T47D (cell line): Measurements from ENCODE around the gene FGD3.

Source experiments
- DNase-seq, 2 experiments: peaks; one replicate each; pipeline versions ENCODE4 v3.0.0 to v3.0.0-alpha.2; 2011 to 2012; ENCODE audit warnings: low read depth in 1 of 2, low spot score in 1 of 2
- JUND ChIP-seq: IDR thresholded peaks from 2 replicates; pipeline ENCODE4 v1.6.1; 2012; ENCODE audit warnings: low read depth
- in situ Hi-C: cut with HindIII; loops from 2 replicates; pipeline ENCODE4 v1.10.0; 2016; ENCODE audit warnings: low sequenced_read_pairs, low pct_unique_long_range_greater_than_20kb

Gene FGD3

DNA sequence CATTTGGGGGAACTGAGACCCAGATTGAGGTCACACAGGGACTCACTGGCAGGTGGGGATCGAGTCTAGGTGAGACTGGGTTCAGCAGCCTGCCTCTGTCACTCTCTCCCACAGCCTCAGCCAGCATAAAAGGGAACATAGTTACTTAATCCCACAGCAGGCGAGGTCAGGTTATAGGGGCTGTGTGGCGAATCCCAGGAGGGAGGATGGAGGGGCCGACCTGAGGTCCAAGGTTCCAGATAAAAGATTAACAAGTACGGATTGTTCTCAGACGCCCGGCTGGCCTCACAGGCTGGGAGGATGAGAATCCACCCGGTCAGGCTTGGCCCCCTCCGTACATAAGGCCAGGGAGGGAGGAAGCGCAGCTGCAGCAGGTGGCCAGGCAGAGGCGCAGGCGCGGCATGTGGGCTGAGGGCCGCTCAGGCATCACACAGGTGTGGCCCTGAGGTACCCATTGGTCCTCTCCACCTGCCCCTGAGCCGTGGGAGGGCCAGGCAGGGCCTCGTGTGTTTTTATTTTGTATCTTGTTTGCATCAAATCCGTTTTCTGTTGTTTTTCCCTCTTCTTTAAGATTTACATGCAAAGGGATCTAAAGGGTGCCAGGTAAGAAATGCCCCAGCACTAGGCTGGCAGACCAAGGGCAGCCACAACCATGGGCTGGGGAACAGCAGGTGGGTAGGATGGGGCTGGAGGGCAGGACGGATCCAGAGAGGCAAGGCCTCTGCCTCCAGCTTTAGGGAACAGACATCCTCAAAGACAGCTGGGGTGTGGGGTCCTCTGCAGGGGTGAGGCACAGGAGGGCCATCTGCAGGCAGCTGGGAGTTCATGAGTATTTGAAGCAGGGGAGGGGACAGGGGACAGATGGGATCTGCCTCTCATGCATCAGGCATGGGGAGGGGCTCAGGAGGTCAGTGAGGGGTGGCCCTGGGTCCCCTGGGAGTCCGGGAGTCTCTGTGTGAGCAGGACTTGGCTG lies 114.8 kb downstream of the FGD3 start:
- in situ Hi-C loops = no loop called here

DNA sequence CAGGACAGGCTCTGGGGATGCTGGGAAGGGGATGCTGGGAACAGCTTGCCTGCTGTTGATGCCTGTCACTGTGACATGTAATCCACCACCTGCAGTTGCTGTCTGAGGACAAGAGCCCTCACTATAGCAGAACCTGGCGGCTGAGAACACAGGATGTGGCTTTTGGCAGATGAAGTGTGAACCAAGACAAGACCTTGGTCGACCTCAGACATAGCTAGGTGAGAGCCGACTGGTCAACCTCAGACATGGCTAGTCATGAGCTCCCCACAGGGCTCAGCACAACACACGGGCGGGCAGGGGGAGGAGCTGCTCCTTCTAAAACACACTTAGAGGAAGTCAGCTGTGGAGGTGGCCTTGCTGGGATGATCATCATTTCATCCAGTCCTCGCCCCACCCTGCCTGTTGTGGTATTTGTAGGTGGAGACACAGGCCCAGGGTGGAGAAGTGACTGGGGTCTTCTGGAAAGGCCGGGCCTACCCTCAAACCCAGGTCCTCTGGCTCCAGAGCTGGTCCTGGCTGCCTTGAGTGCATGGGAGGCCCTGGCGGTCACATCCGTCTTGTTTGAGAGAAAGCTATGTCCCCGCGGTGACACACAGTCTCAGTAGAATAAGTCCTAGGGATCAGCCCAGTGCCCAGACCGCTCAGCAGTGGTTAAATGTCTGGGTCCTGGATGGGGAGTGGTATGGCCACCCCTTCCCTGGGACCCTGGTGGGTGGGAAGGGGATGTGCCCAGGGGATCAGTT lies 117.2 kb downstream of the FGD3 start:
- in situ Hi-C loops = no loop called here
- TF ChIP-seq JUND = no peak
- DNase-seq = no peak

More for the DNA sequence above, 114.8 kb downstream of the FGD3 start:
- no peak for TF ChIP-seq JUND
- peak in 1 of 2 experiments; percentile 29 for DNase-seq

DNA sequence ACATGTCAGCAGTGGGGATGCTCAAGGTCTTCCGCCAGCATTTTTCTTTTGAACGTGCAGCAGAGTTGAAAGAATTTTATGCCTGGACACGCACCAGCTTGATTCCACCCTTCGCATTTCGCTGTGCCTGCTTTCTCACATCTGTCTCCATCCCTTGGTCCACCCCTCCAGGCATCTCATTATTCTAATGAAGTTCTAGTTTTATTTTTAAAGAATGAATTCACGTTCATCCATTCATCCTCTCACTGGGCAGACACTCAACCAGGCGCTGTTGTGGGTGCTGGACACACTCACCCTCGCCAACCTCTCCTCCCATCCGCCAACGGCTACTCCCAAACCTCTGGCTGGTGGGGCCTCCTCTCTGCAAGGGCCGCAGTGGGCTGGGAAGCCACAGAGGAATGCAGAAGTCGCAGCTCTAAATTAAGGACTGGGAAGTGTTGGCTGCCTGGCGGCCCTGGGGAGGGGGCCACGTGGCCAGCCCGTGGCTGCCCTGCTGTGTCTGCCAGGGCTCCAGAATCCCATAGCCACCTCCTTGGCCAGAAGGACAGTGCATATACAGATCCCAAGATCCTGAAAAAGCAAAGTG lies 117.9 kb downstream of the FGD3 start:
- TF ChIP-seq JUND = no peak
- DNase-seq = no peak
- in situ Hi-C loops = no loop called here

DNA sequence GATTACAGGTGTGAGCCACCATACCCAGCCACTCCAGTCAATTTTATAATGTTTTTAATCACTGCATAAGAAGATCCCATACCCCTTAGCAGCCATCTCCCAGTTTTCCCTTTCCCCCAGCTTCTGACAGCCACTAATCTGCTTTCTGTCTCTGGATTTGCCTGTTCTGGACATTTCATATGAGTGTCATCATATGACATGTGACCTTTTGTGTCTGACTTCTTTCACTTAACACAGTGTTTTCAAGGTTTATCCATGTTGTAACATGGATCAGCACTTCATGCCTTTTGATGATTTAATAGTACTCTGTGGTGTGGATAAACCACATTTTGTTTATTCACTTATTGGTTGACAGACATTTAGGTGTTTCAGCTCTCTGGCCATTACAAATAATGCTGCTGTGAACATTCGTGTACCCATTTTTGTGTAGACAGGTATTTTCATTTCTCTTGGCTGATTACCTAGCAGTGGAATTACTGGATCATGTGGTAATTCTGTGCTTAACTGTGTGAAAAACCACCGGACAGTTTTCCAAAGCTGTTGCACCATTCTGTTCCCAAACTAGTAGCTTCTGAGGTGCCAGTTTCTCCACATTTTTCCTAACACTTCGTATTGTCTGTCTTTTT lies 119.8 kb downstream of the FGD3 start:
- DNase-seq = no peak
- in situ Hi-C loops = no loop called here
- TF ChIP-seq JUND = no peak

DNA sequence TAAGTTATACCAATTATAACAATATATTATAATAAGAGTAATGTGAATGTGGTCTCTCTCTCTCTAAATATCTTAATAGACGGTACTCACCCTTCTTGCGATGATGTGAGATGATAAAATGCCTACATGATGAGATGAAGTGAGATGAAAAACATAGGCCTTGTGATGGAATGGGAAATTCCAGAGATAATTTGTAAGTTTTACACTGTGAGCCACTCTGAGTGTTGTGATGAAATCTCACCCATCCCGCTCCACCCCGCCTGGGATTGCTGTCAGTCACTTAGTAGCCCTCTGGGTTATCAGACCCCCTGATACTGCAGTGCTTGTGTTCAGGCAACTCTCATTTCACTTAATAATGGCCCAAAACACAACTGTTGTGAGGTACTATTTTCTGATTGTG lies 121.6 kb downstream of the FGD3 start:
- no peak for TF ChIP-seq JUND
- no peak for DNase-seq
- in situ Hi-C loops = no loop called here

DNA sequence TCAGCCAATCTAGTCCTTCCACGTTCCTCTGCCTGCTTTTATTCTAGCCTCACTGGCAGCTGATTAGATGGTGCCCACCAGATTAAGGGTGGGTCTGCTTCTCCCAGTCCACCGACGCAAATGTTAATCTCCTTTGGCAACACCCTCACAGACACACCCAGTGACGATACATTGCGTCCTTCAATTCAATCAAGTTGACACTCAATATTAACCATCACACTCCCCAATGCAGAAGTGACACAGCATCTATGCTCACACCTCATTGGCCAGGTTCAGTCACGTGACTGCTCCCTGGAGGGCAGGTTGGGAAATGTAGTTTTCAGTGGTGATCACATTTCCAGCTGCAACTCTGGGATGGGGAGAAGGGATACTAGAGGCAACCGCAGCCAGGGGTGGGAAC lies 124.1 kb downstream of the FGD3 start:
- DNase-seq = peak; percentile 31 to 83
- in situ Hi-C loops = no loop called here
- no peak for TF ChIP-seq JUND

DNA sequence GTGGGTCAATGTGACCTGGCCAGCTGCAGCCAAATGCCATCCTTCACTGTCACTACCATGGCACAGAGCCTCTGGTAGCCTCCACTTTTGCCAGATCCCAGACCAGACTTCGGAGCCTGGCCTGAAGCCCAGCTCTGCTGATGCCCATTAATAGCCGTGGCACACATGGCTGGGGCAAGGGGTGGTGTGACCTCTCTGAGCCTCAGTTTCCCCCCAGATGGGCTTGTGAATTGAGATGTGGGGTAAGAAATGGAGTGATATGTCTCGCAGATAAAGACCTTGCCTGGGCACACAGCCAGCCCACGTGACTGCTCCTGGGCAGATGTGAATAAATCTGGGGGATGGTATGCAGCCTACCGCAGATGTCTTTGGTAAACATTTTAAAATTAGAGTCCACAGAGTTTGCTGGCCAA lies 125.1 kb downstream of the FGD3 start:
- peak in 1 of 2 experiments; percentile 67 for DNase-seq
- no peak for TF ChIP-seq JUND
- in situ Hi-C loops = no loop called here

DNA sequence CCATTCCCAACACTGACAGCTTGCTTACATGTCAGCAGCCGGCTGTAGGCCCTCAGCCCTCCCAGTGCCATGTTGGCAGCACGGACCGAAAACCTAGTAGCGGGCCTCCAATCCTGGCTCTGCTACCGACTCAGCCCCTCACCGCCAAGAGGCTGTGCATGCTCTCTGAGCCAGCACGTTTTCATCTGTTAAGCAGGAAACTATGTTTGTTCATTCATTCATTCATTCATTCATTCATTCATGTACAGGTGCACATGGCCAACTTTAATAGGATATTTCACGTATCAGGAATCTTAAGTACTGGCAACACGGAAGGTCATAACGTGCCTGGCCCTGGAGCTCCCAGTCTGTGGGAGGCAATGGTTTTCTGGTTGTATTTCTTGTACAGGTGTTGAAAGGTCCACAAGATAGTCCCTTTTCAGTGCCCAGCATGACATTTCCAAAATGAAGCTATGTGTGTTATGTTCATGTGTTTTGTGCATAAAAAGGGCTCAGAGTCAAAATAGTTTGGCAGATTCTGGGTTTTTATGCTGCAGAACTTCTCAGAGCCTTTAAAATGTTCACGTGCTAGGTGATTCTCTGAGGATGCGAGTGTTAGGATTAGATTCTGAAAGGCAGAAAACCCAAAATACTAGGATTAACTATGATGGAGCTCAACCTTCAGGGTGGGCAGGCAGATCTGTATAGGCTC lies 128.9 kb downstream of the FGD3 start:
- in situ Hi-C loops = no loop called here
- no peak for TF ChIP-seq JUND
- DNase-seq = no peak

DNA sequence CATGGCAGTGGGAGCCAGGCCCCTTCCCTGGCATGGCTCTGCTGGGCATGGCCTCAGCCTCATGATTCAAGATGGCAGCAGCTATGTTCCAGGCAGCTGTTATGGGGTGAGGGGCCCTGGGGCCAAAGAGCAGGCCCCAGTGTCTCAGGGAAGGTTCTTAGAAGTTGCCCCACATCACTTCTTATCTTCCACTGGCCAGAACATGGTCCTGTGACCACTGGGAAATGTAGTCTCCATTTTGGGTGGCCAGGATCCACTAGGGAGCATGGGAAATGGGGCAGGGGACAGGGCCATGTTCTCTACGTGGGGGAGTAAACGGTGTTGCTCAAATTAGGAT lies 129.4 kb downstream of the FGD3 start:
- in situ Hi-C loops = no loop called here
- DNase-seq = no peak
- TF ChIP-seq JUND = no peak

DNA sequence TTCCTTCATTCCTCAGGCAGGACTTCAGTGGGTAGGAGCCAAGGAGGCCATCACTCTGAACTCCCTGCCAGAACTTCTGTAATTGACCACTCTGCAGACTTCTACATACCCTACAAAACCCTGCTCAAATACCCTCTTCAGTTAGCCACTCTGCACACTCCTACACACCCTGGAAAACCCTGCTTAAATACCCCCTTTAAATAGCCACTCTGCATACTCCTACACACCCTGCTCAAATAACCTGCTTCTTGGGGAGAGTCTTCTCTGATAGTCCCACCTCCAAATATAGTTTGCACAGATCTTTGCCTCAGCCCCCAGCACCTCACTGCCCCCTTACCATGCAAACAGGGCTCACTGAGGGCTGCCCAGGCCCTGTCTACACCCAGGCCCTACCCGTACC lies 130.0 kb downstream of the FGD3 start:
- in situ Hi-C loops = no loop called here
- TF ChIP-seq JUND = no peak
- no peak for DNase-seq

DNA sequence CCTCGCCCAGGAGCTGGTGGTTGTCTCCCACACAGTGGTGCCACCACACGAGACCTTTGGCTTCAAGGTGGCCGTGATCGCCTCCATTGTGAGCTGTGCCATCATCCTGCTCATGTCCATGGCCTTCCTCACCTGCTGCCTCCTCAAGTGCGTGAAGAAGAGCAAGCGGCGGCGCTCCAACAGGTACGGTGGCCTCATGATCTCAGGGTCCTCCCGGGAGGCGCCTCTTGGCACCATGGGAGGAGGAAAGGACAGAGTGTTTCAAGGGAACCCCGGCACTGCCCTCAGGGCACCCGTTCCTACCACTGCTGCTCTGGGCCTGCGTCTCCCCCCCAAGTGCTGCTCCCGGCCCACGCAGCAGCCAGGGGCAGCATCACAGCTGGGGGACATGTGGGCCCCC lies 130.5 kb downstream of the FGD3 start:
- in situ Hi-C loops = no loop called here
- no peak for TF ChIP-seq JUND
- no peak for DNase-seq

DNA sequence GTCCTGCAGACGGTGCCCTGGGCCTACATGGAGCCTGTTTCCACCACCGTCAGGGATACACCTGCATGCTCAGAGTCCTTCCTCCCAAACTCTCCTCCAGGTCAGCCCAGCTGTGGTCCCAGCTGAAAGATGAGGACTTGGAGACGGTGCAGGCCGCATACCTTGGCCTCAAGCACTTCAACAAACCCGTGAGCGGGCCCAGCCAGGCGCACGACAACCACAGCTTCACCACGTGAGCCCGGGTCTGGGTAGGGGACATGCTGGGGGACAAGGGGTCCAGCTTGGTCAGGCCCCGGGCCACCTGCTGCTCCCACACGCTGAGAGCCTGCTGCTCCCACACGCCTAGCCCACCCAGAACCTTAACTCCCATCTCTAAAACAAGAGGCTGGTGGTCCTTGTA lies 132.0 kb downstream of the FGD3 start:
- TF ChIP-seq JUND = no peak
- DNase-seq = no peak

DNA sequence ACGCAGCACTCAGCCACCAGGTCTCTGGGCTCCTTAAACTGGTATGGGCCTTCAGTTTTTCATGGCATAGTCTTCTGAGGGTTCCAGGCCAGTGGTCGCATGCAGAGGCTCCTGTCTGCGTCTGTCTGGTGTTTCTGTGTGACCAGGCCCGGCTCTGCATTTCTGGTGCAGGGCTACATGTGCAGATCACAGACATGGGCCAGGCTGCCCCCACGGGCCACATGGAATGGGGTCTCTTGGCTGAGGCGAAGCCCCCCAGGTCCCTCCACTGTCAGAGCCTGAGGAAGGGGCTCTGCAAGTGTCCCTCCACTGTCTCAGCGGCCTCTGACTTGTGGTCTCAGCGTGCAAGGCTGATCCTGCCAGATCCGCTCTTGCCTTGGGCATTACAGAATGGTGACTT lies 133.1 kb downstream of the FGD3 start:
- TF ChIP-seq JUND = no peak
- in situ Hi-C loops = no loop called here
- no peak for DNase-seq

More for the DNA sequence above, 132.0 kb downstream of the FGD3 start:
- in situ Hi-C loops = no loop called here
